NCI-H82 (cell line): ENCODE data around the gene CNGA2.
A peak's percentile ranks its signal among the peaks of the same experiment; 100 is the strongest.

ENCODE experiments used
- DNase-seq: peaks from one replicate; lab custom pipeline; 2025; lab: John Stamatoyannopoulos, UW

Gene CNGA2

DNA sequence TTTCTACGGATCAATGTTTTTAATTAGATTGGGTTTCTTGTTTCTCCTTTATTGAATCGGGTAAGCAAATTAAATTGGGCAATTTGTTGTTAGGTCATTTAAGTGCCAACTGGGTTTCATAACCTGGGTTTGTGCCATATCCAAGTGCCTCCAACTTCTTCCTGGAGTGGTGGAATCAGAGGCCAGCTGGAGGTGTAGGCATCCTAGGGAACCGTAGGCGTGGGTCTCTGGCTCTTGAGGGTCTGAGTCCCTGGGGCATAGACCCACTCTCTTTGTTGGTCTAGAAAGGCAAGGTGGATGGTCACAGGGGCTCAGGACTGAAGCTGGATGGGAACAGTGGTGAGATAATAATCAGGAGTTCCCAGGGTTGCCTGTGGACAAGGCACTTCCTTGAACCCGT, 18.3 kb downstream of the CNGA2 start:
- DNase-seq = no peak

DNA sequence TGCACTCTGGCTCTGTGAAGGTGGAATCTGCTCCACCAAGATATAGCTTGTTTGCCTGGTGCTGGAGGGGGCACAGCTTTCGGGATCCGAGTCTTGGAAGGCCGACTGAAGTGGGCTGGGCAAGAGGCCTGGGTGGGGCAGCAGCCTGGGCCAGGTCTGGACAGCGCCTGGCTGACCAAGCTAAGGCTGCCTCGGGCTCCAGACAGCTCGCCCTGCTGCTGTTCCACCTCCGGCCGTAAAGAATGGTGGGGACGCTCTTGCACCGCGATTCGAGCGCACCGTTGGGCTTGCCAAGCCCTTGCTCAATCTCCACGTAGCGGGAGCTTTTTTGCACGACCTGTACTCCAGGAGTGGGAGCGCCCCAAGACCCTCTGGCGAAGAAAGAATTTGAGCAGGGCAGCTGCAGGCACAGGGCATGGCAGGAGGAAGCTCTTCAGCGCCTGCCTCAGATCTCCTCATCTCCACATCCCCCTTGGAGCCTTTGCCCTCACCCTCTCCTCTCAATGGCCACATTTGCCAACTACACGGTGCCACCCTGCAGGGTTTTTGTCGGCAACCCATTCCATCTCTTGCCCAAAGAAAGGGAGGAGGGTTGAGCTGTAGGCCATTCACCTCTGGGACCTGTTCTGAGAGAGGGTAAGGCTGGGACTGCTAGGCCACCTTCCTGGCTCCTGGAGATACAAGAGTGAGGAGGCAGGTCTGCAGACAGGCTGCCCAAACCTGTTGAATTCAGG, 18.9 kb downstream of the CNGA2 start:
- DNase-seq = peak; percentile 76

DNA sequence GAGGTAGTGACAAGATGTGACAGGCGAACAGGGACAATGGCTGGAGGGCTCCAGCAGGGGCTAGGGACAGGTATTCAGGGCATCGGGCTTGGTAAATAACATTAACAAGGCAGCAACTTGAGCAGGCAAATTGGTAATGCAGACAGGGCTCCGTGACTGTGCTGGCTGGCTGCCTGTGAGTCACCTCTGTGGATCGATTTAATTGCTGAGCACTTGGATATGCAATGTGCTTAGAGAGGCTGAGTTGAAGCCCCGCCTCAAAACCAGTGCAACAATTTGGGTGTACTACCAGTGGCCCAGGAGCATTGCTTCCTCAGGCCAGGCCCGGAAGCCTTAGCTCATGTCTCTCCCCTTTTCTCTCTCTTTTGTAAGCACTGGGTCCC, 19.5 kb downstream of the CNGA2 start:
- peak; percentile 4 for DNase-seq

DNA sequence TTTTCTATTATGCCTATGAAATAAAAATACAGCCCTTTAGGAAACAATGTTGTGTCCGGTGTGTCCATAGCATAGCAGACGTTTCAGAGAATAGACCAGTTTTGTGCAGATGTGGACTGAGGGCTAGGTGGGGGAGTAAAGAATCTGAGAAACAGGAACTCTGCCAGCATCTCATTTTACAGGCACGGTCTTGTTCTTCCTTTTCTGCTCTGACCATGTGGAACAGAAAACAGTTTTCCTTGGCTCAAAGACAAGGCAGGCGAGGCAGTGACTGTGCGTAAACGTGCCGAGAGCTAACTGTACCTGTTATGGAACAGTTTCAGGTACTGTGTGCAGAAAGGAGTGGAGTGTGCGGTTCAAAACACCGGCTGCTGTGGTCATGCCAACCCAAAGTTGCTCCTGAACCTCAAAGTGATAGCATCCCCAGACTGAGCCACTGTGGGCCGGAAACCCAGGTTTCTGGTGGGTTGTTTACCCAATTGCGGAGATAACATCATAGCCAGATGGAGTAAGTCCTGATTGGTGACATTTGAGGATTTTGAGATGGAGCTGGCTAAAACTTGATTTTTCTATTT, 20.2 kb downstream of the CNGA2 start:
- DNase-seq = no peak

DNA sequence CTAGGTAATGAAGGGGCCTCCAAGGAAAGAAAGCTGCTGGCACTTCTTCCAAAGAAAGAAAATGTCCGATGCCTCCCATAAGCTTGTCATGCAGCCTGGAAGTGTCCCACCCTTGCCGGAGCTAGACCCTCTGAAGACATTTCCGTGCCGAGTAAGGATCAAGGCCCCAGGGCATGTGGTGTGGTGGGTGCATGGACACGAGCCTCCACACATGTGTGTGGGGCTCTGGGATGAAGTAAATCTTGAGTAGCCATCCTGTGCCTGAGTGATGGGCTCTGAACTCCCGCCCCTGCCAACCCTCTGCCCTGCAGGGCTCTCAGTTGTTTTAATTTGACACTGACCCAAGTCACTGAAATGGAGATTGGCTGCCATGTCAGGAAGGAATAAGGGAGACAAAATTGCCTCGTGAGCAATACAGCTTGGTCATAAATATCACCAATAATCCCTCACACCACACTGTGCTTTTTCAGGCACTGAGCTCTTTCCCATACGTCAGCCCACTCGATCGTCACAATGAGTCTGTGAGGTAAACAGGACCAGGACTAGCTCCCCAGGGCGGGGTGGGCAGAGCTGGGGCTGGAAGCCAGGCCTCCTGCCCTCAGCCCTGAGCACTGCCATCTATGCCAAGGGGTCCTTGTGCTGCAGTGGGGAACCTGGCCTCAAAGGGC, 24.6 kb downstream of the CNGA2 start:
- no peak for DNase-seq

DNA sequence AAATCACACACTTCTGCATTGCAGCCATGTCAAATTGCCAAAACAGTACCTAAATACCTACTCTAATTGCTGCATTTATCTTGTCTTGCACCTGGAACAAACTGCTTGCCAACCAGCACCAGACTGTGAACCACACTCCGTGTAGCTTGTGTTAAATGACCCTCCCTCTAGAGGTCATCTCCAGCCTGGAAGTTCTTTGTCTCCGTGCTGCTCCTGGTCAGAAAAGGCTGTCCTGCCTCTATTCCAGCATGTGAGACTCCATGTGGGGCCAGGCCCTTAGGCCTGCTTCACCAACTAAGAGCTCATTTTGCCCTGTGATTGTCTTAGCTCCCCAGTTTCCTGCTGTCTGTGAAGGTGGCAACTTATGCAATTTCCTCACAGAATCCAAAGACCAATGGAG, 28.3 kb downstream of the CNGA2 start:
- DNase-seq = no peak

DNA sequence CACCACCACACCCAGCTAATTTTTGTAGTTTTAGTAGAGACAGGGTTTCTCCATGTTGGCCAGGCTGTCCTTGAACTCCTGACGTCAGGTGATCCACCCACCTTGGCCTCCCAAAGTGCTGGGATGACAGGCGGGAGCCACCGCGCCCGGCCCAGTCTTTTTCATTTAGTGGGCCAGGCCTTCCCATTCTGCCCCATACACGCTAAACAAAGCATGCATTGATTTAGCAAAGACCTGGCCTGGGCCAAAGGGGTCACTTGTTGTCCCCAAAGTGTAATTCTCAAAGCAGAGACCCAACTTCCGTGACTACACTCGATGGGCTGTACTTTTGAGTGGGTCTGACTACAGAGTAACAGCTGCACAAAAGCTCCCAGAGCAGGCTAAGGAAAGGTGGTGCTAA, 29.2 kb downstream of the CNGA2 start:
- no peak for DNase-seq

DNA sequence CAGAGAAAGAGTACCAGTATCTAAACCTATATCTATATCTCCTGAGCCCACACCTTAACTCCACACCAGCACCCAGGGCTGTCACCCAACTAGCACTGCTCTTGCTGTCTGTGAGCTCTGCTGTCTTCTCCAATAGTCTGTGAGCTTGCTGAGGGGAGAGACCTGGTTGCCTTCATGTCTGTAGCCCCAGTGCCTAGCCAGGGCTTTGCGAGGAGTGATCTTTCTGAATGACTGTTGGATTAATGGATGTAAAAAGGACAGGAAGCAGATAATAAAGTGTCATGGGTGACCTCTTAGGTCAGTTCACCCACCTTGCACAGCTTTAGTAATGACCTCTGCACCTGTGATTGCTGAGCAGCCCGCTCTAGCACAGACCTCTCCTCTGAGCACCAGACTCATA, 30.5 kb downstream of the CNGA2 start:
- no peak for DNase-seq

DNA sequence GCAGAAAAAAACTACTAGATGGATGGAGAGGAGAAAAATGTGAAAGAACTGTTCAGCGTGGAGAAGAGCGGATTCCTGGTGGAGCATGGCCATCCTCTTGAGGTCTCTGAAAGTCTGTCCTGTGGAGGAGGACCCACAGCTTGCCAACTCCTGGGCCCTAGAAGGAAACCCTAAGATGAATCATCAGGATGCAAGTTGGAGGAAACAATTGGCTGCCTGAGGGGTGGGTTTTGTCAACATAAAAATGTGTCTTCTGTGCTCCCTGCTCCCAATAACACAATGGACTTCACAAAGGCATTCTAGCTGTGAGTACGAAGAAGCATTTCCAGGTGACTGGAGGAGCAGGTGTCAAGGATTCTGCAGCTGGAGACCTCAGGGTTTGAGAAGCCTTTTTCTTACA, 37.2 kb downstream of the CNGA2 start:
- DNase-seq = no peak

DNA sequence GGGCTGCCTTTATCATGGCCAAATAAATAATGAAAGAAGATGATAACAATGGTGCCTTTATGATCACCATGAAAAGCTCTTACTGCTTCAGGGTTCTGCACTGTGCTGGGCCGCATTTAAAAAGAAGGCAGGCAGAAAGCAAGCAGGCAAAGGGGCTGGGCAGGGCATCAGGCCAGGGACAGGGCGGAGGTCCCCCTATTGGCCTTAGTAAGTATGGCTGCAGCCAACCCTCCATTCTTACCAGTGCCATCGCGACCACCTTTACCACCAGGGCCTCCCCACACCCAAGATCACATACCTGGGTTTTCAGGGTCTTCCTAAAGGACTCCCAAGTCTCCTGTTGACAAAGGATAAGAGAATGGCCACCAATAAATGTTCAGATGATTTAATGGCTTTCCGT, 38.9 kb downstream of the CNGA2 start:
- no peak for DNase-seq

DNA sequence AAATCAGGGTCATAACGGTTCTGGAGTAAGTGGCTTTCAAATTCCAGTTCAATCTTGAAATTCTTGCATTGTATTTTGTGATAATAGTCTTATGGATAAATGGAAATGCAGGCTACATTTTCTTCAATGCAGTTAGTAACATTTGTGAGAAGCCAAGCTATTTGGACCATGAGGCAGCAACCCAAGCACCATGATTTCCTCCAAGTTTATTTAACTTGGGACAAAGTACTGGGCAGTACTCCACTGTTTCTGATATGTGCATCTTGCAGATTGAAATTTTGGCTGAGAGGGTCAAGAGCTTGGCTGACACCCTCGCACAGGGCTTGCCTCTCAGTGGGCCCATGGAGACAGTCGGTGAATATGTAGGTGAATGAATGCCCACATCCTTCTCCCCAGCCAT, 39.9 kb downstream of the CNGA2 start:
- no peak for DNase-seq

DNA sequence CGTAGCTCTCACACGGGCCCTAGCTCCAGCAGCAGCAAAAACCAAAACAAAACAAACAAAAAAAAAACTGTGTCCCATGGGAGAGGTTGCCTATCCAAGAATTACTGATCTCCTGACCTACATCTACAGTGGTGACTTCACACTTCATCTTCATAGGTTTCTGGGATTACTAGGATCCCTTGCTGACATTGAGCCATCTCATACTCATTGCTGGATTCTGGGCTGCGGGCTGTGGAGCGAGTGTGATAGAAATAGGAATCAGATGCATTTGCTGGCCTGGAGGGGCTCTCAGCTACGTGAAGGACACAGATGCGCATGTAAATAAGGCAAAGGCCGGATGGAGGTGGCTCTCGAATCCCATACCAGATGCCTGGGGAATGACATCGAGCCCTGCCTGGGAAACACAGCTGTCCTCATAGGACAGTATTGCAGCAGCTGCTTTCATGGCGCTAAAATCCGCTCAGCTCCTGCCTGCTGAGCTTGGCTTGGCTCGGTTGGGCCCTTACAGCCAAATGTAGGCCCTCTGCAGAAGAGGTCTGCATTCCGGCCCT, 41.7 kb downstream of the CNGA2 start:
- DNase-seq = no peak

DNA sequence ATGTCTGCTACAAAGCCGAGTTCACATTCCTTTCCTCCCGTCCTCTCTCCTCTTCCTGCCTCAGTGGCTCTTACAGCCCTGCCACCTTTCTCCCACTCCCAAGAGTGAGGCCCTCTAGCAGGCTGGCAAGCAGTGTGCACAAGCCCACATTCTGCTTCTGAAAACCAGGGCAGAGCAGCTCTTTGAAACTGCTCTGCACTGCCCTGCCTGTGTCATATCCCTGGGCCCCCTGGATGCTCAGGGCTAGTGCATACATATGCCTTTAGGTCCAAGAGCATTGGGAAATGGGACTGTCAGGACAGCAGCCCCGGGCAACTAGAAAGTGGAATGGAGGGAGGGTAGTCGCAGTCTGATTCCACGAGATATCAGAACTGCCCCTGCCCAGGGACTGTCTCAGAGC, 42.4 kb downstream of the CNGA2 start:
- no peak for DNase-seq

DNA sequence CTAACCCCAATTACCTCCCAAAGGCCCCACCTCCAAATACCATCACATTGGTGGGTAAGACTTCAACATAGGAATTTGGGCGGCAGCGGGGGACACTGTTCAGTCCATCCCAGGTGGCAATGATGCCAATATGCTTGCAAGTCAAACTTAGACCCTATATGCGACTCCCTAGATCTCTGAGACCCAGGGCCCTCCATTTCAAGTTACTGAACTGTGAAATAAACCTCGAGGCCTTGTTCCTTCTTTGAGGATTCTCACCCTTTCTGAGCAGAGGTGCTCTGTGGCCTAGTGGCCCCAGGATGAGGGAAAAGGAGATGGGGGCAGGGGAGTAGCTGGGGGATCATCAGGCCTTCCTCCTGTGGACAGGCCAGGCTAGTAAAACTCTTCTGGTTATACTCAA, 44.7 kb downstream of the CNGA2 start:
- no peak for DNase-seq

DNA sequence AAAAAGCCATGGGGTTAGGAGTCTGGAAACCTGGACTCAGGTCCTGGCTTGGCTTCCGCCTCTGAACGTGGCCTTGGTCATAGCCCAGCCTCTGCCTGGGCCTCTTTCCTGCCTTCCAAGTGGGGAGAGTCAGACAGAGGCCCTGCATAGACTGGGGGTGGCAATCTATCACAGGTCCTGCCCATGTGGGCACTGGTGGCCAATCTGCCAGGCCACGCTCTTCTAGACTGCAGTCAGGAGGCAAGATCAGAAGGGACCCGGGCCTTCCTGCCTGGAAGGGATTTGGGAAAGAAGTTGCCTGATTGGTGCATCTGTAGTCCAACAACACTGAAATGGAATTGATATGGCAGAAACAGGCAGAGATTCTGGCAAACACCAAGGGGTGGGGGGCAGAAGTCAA, 46.1 kb downstream of the CNGA2 start:
- no peak for DNase-seq

DNA sequence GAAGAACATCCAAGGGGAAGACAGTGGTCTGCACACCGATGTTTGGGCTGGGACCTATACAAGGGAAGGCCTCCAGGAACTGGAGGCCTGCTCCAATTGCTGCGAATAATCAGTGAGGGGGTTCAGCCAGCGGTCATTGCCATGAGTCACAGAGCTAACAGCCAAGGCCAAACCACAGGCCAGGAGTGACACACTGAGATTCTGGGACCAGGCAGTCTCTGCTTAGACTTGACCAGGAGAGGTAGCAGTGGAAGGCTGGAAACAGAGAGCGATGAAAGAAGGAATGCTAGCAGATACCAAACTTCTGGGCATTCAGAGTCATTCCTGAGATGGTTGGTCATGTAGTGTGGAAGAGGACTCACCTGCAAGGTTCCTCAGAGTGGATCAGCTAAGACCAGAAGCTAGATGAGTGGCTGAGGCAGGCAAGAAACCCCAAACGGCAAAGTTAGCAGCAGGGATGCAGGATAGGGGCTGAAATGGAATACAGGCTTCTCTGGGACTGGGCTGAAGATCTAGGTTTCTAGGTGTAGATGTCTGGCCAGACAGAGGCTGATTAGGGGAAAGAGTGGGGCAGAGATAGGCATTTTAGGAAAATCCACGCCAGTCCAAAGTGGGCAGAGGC, 54.7 kb downstream of the CNGA2 start:
- DNase-seq = no peak

DNA sequence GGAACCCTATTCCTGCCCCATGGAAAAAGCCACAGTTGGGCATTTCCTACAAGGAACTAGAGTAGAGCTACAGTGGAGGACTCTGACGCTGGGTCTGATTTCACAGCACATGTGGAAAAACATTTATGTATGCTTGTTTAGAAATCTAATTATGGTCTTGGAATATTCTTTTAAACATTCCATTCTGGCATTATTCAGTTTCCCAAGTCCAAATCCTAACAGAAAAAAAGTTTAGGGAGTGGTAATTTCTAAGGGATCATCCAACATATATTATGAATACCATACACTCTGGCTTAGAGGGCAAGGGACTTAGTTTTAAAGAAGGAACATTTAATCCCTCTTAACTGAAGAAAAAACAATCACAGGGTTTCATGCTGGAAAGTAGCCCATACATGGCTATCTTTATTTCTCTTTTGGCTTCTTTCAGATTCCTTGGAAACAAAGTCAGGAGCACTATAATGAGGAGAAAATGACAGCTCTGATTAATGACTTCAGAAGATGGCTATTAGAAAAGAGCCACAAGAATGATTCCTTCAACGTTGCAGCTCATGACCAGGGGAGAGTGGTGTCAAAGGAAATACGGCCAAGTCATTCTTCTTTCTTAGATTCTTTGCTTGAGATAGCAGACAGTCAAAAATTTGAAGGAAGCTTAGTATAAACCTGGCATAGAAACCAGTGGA, 56.1 kb downstream of the CNGA2 start:
- no peak for DNase-seq

DNA sequence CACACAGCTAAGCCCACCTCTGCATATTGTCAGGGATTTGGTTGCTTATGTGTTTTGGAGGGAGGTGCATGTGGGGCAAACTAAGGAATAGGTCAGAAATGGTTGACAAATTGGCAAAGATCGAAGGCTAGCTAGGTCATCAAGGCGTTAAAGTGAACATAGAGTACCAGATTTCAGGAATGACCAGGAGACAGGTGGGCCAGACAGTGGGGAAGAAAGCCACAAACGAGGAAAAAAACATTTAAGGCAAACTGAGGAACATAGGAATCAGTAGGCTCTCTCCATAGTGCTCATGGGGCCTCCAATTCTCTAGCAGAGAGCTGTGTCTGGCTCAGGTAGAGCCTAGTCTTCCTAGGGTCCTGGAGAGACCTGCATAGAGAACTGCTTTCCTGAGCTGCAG, 57.4 kb downstream of the CNGA2 start:
- no peak for DNase-seq

DNA sequence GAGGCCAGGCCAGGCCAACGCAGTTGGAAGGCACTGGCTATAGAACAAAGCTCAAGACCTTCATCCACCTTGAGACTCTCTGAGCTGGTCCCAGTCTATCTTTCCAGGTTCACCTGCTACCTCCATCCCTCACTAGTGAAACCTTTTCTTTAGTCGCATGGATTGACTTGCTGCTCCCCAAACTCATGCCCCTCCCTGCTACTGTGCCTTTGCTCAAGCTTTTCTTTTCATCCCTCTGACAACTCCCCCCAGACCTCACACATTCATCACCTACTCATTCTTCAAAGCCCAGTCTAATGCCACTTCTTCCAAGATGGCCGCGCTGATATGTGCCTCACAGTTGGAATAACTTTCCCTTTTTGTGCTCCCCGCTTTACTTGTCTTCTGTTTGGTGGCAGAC, 58.0 kb downstream of the CNGA2 start:
- no peak for DNase-seq

DNA sequence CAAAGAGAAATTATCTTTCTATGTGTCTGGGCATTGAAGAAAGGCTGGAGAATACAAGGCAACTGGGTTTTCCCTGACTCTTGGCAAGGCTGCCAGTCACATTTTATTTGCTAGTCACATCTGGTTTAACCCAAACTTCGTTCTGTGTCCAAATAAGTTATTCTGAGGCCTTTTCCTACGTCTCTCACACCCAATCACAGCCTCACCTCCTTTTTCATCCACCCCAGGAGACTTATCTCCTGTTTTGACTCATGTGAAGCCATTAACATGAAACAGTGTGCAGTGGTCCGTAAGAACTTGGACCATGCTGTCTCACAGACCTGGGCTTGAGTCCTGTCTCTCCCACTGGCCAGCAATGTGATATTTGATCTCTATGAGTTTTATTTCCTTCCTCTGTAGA, 59.3 kb downstream of the CNGA2 start:
- no peak for DNase-seq
